IMR-90 (cell line): Measurements from ENCODE around the gene CNNM2.

Experiments
- RCOR1 ChIP-seq: IDR thresholded peaks from 2 replicates; pipeline ENCODE4 v1.6.1; 2012; ENCODE audit warnings: mild to moderate bottlenecking, low read length, improper control_type of control experiment; ENCODE audit not compliant: insufficient replicate concordance
- SMC3 ChIP-seq: fragments of 150-350 bp; IDR thresholded peaks from 2 replicates; pipeline ENCODE4 v1.6.1; 2016; ENCODE audit warnings: low read depth, mild to moderate bottlenecking, antibody characterized with exemption, low read length, moderate library complexity

- no peak for TF ChIP-seq RCOR1
- TF ChIP-seq SMC3, result no peak
Measured at GRCh38 chr10:103078676-103079075, 160.6 kb downstream of the CNNM2 start.
